ENCODE measurements around the gene CP.
A peak's percentile ranks its signal among the peaks of the same experiment; 100 is the strongest.

Gene CP

DNA sequence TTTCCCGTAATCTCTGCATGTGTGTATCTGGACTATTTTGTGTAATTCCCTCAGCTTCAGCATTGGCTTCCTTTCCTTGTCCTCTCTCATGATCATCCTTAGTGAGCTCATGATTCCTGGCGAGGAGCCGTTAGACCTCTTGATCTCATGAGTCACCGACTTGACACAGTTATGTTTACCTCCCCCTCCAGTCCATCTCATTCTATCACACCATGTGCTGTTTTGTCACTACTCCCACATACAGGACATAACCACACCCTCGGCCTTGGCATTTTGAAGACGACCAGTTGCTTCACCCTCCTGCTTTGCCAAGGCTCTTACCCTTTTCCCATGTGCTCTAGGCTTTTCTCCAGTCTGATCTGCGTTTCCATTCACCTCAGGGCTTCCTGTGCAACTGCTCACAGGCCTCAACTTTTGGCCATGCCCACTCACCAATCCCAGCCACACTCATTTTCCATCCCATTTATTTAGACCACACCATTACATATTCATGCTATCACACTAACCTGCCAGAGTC lies 41.5 kb downstream of the CP start:
- DNase-seq: no peak

- DNase-seq: no peak
These were observed 42.4 kb downstream of the CP start for GRCh38 chr3:149179220-149179619.

DNA sequence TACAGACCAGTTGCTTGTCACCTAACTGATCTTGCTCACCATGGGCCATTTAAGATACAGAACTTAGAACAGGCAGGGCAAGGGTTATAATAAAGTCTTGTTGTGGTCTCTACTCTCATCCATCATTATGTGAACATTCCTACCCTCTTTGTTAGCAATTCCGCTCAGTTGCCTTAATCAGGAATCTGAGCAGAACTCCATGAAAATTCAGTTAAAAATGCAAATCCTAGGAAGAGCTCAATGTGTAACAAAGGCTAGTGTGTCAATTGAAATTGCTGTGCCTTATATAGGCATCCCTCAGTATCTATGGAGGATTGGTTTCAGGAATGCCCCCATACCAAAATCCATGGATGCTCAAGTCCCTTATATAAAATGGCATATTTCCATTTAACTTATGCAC lies 44.5 kb downstream of the CP start:
- no peak for DNase-seq

GRCh38 chr3:149174901-149175300 lies 46.7 kb downstream of the CP start:
- no peak for DNase-seq

DNA sequence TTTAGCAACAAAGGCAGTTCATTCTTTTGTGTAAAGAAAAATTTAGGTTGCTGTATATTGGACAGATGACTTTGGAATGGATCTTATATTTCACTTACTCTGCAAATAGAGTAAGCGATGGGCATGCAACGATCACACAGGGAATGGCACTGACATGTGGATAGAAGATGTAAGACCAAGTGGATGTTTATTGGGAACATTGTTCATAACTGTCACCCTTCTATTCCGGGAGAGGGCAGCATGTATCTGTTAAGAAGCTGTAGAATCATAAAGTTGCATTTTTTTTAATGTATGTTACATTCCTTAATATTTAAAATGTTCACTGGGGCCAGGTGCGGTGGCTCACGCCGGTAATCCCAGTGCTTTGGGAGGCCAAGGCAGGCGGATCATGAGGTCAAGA lies 51.0 kb downstream of the CP start:
- DNase-seq: no peak

- no peak for DNase-seq
These were observed 53.7 kb downstream of the CP start for GRCh38 chr3:149167898-149168297.

DNA sequence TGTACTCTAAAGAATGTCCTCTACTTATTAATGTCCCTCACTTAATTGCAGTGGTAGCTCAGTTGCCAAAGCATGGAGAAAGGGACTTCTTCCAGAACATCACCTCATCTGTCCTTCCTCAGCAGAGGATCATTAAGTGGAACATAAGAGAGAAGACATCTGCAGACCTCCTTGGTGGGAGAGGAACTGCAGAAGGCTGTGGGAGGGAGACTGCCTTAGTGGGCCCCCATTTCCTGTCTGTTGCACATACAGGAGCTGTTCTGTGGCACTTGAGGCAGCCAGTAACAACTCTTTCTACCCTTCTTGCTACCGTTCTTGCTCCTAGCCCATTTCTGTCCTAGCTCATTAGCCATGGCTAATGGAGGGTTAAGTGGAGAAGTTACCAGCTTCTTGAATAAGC lies 58.6 kb downstream of the CP start:
- no peak for DNase-seq

GRCh38 chr3:149162007-149162406 lies 59.6 kb downstream of the CP start:
- DNase-seq: no peak

DNA sequence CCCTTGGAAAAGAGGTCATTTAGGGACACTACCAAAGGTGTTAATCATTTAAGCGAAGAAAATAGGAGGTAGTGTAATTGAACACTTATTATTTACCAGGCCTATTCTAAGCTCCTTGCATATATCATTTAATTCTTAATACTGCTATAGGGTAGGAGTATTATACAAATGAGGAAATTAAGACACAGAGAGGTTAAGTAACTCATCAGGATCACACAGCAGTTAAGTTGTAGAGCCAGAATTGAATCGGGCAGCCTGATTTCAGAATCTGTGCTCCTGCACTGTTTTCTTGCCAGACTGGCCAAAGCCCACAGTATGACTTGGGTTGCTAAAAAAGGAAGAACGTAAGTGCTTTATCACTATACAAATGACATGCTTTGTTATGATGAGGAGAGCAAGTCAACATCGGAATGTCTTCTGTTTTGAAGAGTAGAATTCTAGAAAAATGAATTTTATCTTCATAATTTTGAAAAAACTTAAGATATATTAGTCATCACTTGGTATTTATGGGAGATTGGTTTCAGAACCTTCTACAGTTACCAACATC lies 60.8 kb downstream of the CP start:
- no peak for DNase-seq

DNA sequence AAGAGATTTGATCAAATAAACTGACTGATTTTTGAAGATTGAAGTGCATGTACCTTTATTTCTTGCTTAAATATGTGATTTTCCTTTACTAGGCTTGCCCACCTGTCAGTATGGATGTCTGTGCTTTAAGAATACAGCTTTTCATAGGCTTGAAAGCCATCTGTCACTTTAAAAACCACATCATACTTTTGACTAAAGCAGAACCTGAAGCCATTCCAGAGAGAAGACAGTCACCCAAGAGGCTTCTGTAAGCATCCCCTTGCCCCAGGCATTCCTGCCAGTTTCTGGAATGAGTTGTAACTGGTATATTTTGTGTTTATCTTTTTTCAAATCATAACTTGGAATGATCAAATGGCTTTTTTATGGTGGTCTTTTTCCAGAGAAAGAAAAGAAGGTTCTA lies 68.2 kb downstream of the CP start:
- no peak for DNase-seq

- no peak for DNase-seq
These were observed 69.2 kb downstream of the CP start for GRCh38 chr3:149152420-149152819.

DNA sequence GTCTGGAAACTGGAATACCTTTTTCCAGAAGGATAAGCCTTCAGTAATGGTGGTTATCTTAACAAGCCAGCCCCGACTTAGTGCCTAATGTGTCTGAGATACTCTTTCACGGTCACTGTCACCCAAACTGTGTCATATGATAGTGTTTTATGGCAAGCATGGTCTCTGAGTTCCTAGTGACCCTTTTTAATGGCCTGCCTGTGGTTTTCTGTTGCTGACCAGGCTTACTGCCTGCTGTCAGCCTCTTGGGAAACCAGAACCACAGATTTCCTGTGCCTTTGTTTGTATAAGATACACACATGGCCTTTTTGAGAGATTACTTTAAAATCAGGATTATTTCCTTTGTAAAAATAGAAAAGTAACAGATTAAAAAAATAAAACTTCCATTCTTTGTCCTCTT lies 69.8 kb downstream of the CP start:
- no peak for DNase-seq

GRCh38 chr3:149150436-149150835 lies 71.2 kb downstream of the CP start:
- DNase-seq: no peak

DNA sequence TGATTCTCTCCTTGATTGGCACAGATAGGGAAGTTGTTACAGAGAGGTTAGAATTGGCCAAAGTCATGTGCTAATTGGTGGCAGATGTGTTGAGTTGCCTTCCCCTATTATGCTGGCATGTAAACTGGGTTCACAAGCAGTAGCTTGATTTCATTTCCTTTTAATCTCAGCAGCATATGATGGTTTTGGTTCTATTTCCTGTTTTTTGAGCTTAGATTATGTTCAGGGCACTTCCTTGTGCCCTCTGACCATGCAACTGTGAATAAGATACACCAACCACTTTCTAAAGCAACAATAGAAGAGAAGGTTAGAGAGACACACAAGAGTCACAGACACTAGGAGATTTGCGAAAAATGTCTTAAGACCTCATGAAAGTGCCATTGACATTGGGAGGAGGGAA lies 75.7 kb downstream of the CP start:
- DNase-seq: no peak

DNA sequence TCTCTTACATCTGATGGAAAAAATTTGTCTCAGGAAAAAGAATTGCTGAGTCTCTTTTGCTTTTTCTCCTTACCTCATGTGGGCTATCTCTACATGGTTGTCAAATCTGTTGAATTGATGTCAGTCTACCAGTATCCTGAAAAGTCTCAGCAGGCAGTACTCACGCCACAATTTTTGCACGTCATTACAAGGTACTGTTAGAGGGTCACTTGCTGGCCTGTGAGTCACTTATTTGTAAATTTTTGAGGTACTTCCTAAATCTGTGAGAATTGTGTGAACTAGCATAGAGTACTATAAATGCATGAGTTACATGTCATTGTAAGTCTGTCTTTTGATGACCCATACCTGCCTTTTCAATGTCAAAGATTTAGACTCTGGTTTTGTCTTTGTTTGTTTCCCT lies 76.3 kb downstream of the CP start:
- no peak for DNase-seq

DNA sequence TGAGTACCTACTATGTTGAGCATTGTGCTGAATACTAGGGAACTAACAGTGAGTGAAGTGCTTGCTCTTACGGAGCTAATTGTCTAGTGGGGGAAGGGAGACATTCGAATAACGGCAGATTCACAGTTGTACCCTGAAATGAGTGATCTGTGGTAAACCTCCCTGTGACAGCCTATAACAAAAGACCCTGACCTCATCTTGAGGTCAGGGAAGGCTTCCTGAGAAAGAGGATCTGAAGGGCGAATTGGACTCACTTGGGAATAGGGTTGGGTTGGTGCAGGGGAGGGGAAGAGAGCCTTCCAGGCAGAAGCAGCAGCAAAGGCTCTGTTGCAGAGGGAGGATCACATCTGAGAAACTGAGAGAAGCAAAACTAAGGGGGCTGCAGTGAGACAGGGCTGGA lies 78.9 kb downstream of the CP start:
- no peak for DNase-seq

GRCh38 chr3:149134575-149134974 lies 87.1 kb downstream of the CP start:
- no peak for DNase-seq

GRCh38 chr3:149131589-149131988 lies 90.0 kb downstream of the CP start:
- DNase-seq: no peak

GRCh38 chr3:149129326-149130205 lies 92.1 kb downstream of the CP start, which contains the start of gene HPS3:
TSS of gene HPS3 (plus strand) at chr3:149129638. CDS start at chr3:149129724, 86 bp downstream.
- peak; percentile 88 for DNase-seq

DNA sequence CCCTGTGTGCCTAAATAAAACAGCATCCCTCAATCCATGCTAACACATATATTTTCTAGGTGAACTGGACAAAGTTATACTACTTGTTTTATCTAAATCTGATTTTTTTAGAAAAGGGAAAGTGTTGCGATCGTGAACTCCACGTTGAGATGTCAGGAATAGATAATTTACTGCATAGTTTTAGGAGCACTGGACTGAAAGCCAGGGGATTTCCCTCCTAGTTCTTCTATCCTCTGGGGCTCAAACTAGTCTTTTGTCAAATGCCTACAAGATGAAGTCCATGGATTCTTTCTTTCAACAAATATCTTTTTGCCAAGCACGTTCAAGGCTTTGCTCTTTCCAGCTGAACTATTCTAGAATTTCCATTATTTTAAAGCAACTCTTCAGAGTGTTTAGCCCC lies 92.8 kb downstream of the CP start:
- DNase-seq: no peak

GRCh38 chr3:149122721-149123578 lies 98.7 kb downstream of the CP start:
- DNase-seq: no peak
